Effector memory CD4-positive, alpha-beta T cell (primary cell): ENCODE results near the gene DNAL1.
"Not testable (repeated sequence)": the region's sequence is repeated elsewhere in the genome, so short reads cannot be mapped to it uniquely, and the experiment has no call there.

Experiments used
- DNase-seq, 3 donors: peaks; one replicate each; pipeline ENCODE4 v3.0.0-alpha.2; 2020
- H3K27ac ChIP-seq: 2 replicates; pipeline ENCODE4 v1.7.0; 2013; ENCODE audit warnings: mild to moderate bottlenecking, low read length, moderate library complexity; ENCODE audit not compliant: insufficient read depth, poor library complexity, severe bottlenecking
- H3K27me3 ChIP-seq: replicated peaks from 2 replicates; pipeline ENCODE4 v1.7.0; 2013; ENCODE audit warnings: mild to moderate bottlenecking, low read length; ENCODE audit not compliant: insufficient read depth, control insufficient read depth, poor library complexity, severe bottlenecking
- H3K36me3 ChIP-seq: 2 replicates; pipeline ENCODE4 v1.7.0; 2013; ENCODE audit warnings: mild to moderate bottlenecking, low read length, moderate library complexity; ENCODE audit not compliant: control insufficient read depth, insufficient read depth
- H3K4me1 ChIP-seq: 2 replicates; pipeline ENCODE4 v1.7.0; 2013; ENCODE audit warnings: low read length, mild to moderate bottlenecking; ENCODE audit not compliant: control insufficient read depth, insufficient read depth, poor library complexity, severe bottlenecking
- H3K4me3 ChIP-seq: 2 replicates; pipeline ENCODE4 v1.7.0; 2013; ENCODE audit warnings: low read length, low read depth, mild to moderate bottlenecking; ENCODE audit not compliant: insufficient read depth, poor library complexity, severe bottlenecking
- H3K9me3 ChIP-seq: 2 replicates; pipeline ENCODE4 v1.7.0; 2013; ENCODE audit warnings: mild to moderate bottlenecking, low read length, moderate library complexity; ENCODE audit not compliant: control insufficient read depth

The DNAL1 gene

GRCh38 chr14:73619524-73619923 is 25.3 kb upstream of the DNAL1 start:
- Histone ChIP-seq H3K9me3 (no peaks in the 10 kb centered on the region), H3K36me3 (no peaks in the 10 kb centered on the region), H3K4me3 (no peak overlapping the region), H3K4me1 (no peaks in the 10 kb centered on the region), H3K27me3 (no peaks in the 10 kb centered on the region), H3K27ac (no peak overlapping the region)
- DNase-seq, result no peak

GRCh38 chr14:73620268-73620667 is 24.5 kb upstream of the DNAL1 start:
- no peaks in the 10 kb centered on the region for H3K27me3 ChIP-seq
- no peak for DNase-seq
- no peak overlapping the region for H3K27ac ChIP-seq
- H3K36me3 ChIP-seq, result no peaks in the 10 kb centered on the region
- H3K4me3 ChIP-seq, result no peak overlapping the region
- H3K9me3 ChIP-seq, result no peaks in the 10 kb centered on the region
- no peaks in the 10 kb centered on the region for H3K4me1 ChIP-seq

- H3K9me3 ChIP-seq, result no peaks in the 10 kb centered on the region
Observed at GRCh38 chr14:73623504-73624054, 21.2 kb upstream of the DNAL1 start.

GRCh38 chr14:73625706-73626105 is 19.1 kb upstream of the DNAL1 start:
- H3K4me1 ChIP-seq, result no peaks in the 10 kb centered on the region
- no peaks in the 10 kb centered on the region for H3K36me3 ChIP-seq
- no peaks in the 10 kb centered on the region for H3K27me3 ChIP-seq
- DNase-seq, result no peak
- H3K4me3 ChIP-seq, result no peak overlapping the region
- no peak overlapping the region for H3K27ac ChIP-seq
- no peaks in the 10 kb centered on the region for H3K9me3 ChIP-seq

More at GRCh38 chr14:73623504-73624054, 21.2 kb upstream of the DNAL1 start:
- no peaks in the 10 kb centered on the region for H3K36me3 ChIP-seq
- no peaks in the 10 kb centered on the region for H3K4me1 ChIP-seq
- DNase-seq, result no peak
- no peak overlapping the region for H3K27ac ChIP-seq
- no peaks in the 10 kb centered on the region for H3K27me3 ChIP-seq
- no peak overlapping the region for H3K4me3 ChIP-seq

- H3K36me3 ChIP-seq, result no peaks in the 10 kb centered on the region
- no peak for DNase-seq
- no peak overlapping the region for H3K27ac ChIP-seq
- H3K9me3 ChIP-seq, result no peaks in the 10 kb centered on the region
- H3K4me3 ChIP-seq, result no peak overlapping the region
- H3K4me1 ChIP-seq, result no peaks in the 10 kb centered on the region
- H3K27me3 ChIP-seq, result no peaks in the 10 kb centered on the region
Observed at GRCh38 chr14:73627151-73627558, 17.6 kb upstream of the DNAL1 start.

- DNase-seq, result no peak
- no peak overlapping the region for H3K4me3 ChIP-seq
- H3K27me3 ChIP-seq, result no peaks in the 10 kb centered on the region
- no peak overlapping the region for H3K27ac ChIP-seq
- peaks cover 7% of the 10 kb centered on the region for H3K4me1 ChIP-seq
- no peaks in the 10 kb centered on the region for H3K36me3 ChIP-seq
- no peaks in the 10 kb centered on the region for H3K9me3 ChIP-seq
Observed at GRCh38 chr14:73630009-73630780, 14.6 kb upstream of the DNAL1 start.

- Histone ChIP-seq H3K27me3 (no peaks in the 10 kb centered on the region), H3K27ac (no peak overlapping the region), H3K9me3 (no peaks in the 10 kb centered on the region), H3K4me1 (peaks cover 7% of the 10 kb centered on the region), H3K4me3 (peak overlapping the region; percentile 55), H3K36me3 (no peaks in the 10 kb centered on the region)
- DNase-seq, result peak; percentile 7 to 29 (median 25)
Observed at GRCh38 chr14:73633116-73634010, 11.4 kb upstream of the DNAL1 start.

GRCh38 chr14:73634011-73634833 is 10.6 kb upstream of the DNAL1 start:
- Histone ChIP-seq H3K4me3 (peak overlapping the region; percentile 55), H3K27ac (no peak overlapping the region), H3K9me3 (no peaks in the 10 kb centered on the region), H3K4me1 (peaks cover 7% of the 10 kb centered on the region), H3K27me3 (no peaks in the 10 kb centered on the region), H3K36me3 (no peaks in the 10 kb centered on the region)
- no peak for DNase-seq

GRCh38 chr14:73636355-73636754 is 8.4 kb upstream of the DNAL1 start:
- not testable (repeated sequence) for H3K36me3 ChIP-seq, H3K4me1 ChIP-seq, H3K27me3 ChIP-seq, H3K9me3 ChIP-seq, H3K27ac ChIP-seq, DNase-seq, H3K4me3 ChIP-seq
